Gastrocnemius medialis (tissue), 4 donors: ENCODE measurements around the gene SGCE. TPM values are rescaled to one million over a fixed set of nuclear protein-coding genes. Genes with fewer than 3 reads are reported as not detected.
"Not testable (repeated sequence)": the region's sequence is repeated elsewhere in the genome, so short reads cannot be mapped to it uniquely, and the experiment has no call there.

Experiments used
- ATAC-seq, 2 donors: fragments of 150-250 bp; one replicate each; pipeline ENCODE4 v1.9.1; 2016
- DNase-seq, 2 donors: peaks; one replicate each; pipeline ENCODE4 v3.0.0-alpha.2; 2019
- H3K27ac ChIP-seq, 4 donors: fragments of 200-600 bp; sonication (generic); 1 replicate in 1 of 4; 2 replicates in 3 of 4; pipeline ENCODE4 v1.5.1; 2016 to 2018; ENCODE audit warnings: mild to moderate bottlenecking in 2 of 4, moderate library complexity in 1 of 4
- H3K27me3 ChIP-seq, 3 donors: fragments of 200-600 bp; sonication (generic) in 2 of 3; 1 replicate in 1 of 3; 2 replicates in 2 of 3; pipeline versions ENCODE4 v1.5.1 to v1.6.0; 2016 to 2019; ENCODE audit warnings: mild to moderate bottlenecking in 1 of 3, moderate library complexity in 1 of 3
- H3K36me3 ChIP-seq, 2 donors: fragments of 200-600 bp; sonication (generic) in 1 of 2; one replicate each; pipeline ENCODE4 v1.5.1; 2017 to 2018
- H3K4me1 ChIP-seq, 2 donors: fragments of 200-600 bp; sonication (generic) in 1 of 2; one replicate each; pipeline ENCODE4 v1.5.1; 2016 to 2017; ENCODE audit warnings: mild to moderate bottlenecking in 2 of 2
- H3K4me3 ChIP-seq, 4 donors: fragments of 200-600 bp; sonication (generic) in 3 of 4; 1 replicate in 1 of 4; 2 replicates in 3 of 4; pipeline ENCODE4 v1.5.1; 2016 to 2019; ENCODE audit warnings: mild to moderate bottlenecking in 2 of 4
- H3K9me3 ChIP-seq, 3 donors: fragments of 200-600 bp; sonication (generic) in 2 of 3; 1 replicate in 1 of 3; 2 replicates in 2 of 3; pipeline ENCODE4 v1.5.1; 2016 to 2019
- POLR2A ChIP-seq, 2 donors: fragments of 450-650 bp; IDR thresholded peaks; one replicate each; pipeline ENCODE4 v1.6.1; 2017; ENCODE audit warnings: antibody characterized with exemption in 2 of 2, mild to moderate bottlenecking in 2 of 2, moderate library complexity in 2 of 2
- in situ Hi-C, 4 donors: fragments of 200-750 bp; cut with MboI; loops; one replicate each; pipeline versions ENCODE4 v1.15.0 to v1.8.0; 2017; ENCODE audit warnings: low sequenced_read_pairs in 4 of 4
- intact Hi-C: fragments of 100-400 bp; cut with DNase I; formaldehyde crosslinking; loops from one replicate; pipeline ENCODE4 v1.15.1; 2023; ENCODE audit warnings: low total_unique reads
- total RNA-seq, 4 donors: library from RNA; depleted of rRNA; stranded (reverse); fragments of >200 nt; gene quantifications; one replicate each; pipeline versions ENCODE4 v1.1.0 to v1.2.3, GENCODE V29; 2016
- TF ChIP-seq, protein P1 (sequence below), 5 experiments: fragments of 450-650 bp in 3 of 5; fragments of 200-600 bp in 2 of 5; sonication (generic) in 2 of 5; IDR thresholded peaks in 4 of 5; conservative IDR thresholded peaks in 1 of 5; 1 replicate in 4 of 5; 2 replicates in 1 of 5; pipeline ENCODE4 v1.5.1; 2016 to 2019; ENCODE audit warnings: antibody characterized with exemption in 5 of 5, mild to moderate bottlenecking in 3 of 5, moderate library complexity in 3 of 5

Gene SGCE, protein sequence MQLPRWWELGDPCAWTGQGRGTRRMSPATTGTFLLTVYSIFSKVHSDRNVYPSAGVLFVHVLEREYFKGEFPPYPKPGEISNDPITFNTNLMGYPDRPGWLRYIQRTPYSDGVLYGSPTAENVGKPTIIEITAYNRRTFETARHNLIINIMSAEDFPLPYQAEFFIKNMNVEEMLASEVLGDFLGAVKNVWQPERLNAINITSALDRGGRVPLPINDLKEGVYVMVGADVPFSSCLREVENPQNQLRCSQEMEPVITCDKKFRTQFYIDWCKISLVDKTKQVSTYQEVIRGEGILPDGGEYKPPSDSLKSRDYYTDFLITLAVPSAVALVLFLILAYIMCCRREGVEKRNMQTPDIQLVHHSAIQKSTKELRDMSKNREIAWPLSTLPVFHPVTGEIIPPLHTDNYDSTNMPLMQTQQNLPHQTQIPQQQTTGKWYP
- 1 to 10 TPM; 5.1 to 8.6 (median 6.1) TPM for total RNA-seq

DNA sequence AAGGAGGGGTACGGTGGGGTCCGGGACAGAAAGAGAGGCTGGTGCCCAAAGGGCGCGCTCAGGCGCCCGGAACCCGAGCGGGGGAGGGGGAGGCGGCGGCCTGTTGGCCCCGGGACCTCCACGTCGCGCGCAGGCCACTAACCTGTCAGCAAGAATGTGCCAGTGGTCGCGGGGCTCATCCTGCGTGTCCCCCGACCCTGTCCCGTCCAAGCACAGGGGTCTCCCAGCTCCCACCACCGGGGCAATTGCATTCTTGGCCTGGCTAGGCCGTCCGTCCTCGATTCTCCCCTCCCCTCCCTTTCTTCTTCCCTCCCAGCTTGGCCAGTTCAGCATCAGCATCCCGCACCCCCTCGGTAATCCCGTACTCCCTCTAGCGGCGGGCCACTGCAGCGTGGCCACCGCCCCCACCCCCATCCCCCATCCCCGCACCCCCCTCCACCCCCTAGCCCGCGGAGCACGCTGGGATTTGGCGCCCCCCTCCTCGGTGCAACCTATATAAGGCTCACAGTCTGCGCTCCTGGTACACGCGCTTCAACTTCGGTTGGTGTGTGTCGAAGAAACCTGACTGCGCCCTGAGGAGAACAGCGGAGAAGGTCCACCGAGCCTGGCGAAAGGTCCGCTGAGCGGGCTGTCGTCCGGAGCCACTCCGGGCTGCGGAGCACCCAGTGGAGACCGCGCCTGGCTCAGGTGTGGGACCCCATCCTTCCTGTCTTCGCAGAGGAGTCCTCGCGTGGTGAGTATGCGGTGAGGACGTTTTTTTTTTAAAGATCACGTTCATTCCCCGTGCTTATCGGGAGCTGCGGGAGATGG is at the start of gene SGCE:
SGCE (minus strand) TSS at position 286 of the 810 bp plus-strand sequence; CDS start at position 251, 35 bp downstream.
- peaks cover 15 to 17% of the 10 kb centered on the region in 2 donors for H3K4me1 ChIP-seq
- H3K27me3 ChIP-seq: peaks cover 30 to 43% (median 36%) of the 10 kb centered on the region in 3 donors

DNA sequence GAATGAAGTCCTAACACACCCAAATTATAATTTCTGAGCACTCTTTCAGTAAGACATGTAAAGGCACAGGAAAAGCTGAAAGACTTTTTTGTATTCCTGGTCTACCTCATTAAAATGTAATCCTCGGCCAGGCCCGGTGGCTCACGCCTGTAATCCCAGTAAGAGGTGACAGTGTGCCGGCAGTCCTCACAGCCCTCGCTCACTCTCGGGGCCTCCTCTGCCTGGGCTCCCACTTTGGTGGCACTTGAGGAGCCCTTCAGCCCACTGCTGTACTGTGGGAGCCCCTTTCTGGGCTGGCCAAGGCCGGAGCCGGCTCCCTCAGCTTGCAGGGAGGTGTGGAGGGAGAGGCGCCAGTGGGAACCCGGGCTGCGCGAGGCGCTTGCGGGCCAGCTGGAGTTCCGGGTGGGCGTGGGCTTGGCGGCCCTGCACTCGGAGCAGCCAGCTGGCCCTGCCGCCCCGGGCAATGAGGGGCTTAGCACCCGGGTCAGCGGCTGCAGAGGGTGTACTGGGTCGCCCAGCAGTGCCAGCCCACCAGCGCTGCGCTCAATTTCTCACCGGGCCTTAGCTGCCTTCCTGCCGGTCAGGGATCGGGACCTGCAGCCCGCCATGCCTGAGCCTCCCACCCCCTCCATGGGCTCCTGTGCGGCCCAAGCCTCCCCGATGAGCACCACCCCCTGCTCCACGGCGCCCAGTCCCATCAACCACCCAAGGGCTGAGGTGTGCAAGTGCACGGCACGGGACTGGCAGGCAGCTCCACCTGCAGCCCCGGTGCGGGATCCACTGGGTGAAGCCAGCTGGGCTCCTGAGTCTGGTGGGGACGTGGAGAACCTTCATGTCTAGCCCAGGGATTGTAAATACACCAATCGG is 49.5 kb upstream of the SGCE start:
- H3K9me3 ChIP-seq, H3K27ac ChIP-seq, H3K4me3 ChIP-seq, DNase-seq, intact Hi-C loops, H3K27me3 ChIP-seq, H3K36me3 ChIP-seq, in situ Hi-C loops, ATAC-seq, H3K4me1 ChIP-seq: not testable (repeated sequence)

More for the DNA sequence above, at the start of gene SGCE:
- TF ChIP-seq POLR2A (IDR thresholded peaks at IDR 0.05): no peak
- TF ChIP-seq, protein P1, sequence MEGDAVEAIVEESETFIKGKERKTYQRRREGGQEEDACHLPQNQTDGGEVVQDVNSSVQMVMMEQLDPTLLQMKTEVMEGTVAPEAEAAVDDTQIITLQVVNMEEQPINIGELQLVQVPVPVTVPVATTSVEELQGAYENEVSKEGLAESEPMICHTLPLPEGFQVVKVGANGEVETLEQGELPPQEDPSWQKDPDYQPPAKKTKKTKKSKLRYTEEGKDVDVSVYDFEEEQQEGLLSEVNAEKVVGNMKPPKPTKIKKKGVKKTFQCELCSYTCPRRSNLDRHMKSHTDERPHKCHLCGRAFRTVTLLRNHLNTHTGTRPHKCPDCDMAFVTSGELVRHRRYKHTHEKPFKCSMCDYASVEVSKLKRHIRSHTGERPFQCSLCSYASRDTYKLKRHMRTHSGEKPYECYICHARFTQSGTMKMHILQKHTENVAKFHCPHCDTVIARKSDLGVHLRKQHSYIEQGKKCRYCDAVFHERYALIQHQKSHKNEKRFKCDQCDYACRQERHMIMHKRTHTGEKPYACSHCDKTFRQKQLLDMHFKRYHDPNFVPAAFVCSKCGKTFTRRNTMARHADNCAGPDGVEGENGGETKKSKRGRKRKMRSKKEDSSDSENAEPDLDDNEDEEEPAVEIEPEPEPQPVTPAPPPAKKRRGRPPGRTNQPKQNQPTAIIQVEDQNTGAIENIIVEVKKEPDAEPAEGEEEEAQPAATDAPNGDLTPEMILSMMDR (IDR thresholded peaks at IDR 0.05 in 4 of 5, conservative IDR thresholded peaks at IDR 0.05 in 1 of 5): peak in 3 of 5 experiments; percentile 31 to 70 (median 59)
- Histone ChIP-seq H3K27ac (peak within 1 kb of the TSS; percentile 12 to 62 (median 54)), H3K4me3 (peak within 1 kb of the TSS; percentile 49 to 61 (median 52)), H3K36me3 (no peaks in the 10 kb centered on the region), H3K9me3 (no peaks in the 10 kb centered on the region)
- DNase-seq: peak in 1 of 2 donors; percentile 44
- in situ Hi-C loops (no loop called here), intact Hi-C loops (loop anchor here (2.0 to 10.0 kb wide), 4 partner anchors 41 to 221 kb away; no protein-coding TSS in a partner anchor)
- ATAC-seq: peak in 1 of 2 donors; percentile 37

DNA sequence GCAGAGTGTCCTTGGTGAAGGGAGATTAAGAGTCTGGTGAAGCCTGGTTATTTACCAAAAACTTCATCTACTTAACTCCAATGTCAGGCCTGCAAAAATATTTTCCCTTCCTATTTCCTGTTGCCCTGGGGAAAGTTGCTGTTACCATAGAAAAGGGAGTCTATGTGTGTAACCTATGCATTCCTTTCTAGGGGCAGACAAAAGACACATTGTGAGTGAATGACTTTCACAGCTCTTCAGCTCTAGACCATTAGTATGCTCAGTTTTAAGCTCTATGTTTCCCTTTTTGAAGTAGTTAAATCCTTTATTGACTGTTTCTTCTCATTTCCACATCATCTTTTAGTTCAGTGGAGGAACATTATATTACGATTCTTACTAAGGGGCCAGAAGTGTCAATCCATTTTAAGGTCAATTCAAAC is 45.6 kb upstream of the SGCE start:
- no peak for TF ChIP-seq POLR2A (IDR thresholded peaks at IDR 0.05)
- TF ChIP-seq, protein P1 (IDR thresholded peaks at IDR 0.05 in 4 of 5, conservative IDR thresholded peaks at IDR 0.05 in 1 of 5): no peak
- Histone ChIP-seq H3K36me3 (no peaks in the 10 kb centered on the region), H3K4me3 (no peak overlapping the region), H3K9me3 (no peaks in the 10 kb centered on the region), H3K4me1 (no peaks in the 10 kb centered on the region), H3K27ac (no peak overlapping the region), H3K27me3 (no peaks in the 10 kb centered on the region)
- ATAC-seq: no peak
- intact Hi-C loops: no loop called here
- in situ Hi-C loops: no loop called here
- no peak for DNase-seq

DNA sequence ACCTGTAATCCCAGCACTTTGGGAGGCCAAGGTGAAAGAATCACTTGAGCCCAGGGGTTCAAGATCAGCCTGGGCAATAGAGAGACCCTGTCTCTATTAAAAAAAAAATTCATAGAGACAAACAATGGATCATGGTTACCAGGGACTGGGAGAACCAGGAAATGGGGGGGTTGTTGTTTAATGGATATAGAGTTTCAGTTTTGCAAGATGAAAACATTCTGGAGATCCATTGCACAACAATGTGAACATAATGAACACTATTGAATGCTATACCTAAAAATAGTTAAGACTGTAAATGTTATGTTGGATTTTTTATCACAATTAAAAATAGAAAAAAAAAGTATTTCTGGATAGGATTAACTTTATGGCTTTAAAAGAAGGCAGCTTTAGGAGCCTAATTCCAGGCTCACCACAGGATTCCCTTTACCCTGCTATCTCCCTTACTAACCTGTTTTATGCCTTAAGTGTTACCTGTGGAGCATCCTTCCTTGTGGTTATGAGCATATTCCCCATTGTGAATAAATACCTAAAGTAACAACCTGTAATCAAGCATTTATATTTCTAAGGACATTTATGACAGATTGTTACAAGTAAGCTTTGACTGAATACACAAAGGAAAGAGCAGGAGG is 45.1 kb upstream of the SGCE start:
- H3K4me1 ChIP-seq: no peaks in the 10 kb centered on the region
- no peaks in the 10 kb centered on the region for H3K36me3 ChIP-seq
- H3K27ac ChIP-seq: no peak overlapping the region
- H3K27me3 ChIP-seq: no peaks in the 10 kb centered on the region
- in situ Hi-C loops (no loop called here), intact Hi-C loops (no loop called here)
- H3K4me3 ChIP-seq: no peak overlapping the region
- TF ChIP-seq POLR2A (IDR thresholded peaks at IDR 0.05): no peak
- TF ChIP-seq, protein P1 (IDR thresholded peaks at IDR 0.05 in 4 of 5, conservative IDR thresholded peaks at IDR 0.05 in 1 of 5): no peak
- H3K9me3 ChIP-seq: no peaks in the 10 kb centered on the region
- ATAC-seq (no peak), DNase-seq (no peak)
